Choroid plexus epithelial cell (primary cell): Measurements from ENCODE around the gene CNTRL.
"Not testable (repeated sequence)": the region's sequence is repeated elsewhere in the genome, so short reads cannot be mapped to it uniquely, and the experiment has no call there.

ENCODE experiments used
- DNase-seq: peaks from one replicate; pipeline ENCODE4 v3.0.0-alpha.2; 2010; ENCODE audit warnings: low read depth
- H3K4me3 ChIP-seq: 2 replicates; pipeline ENCODE4 v1.5.1; 2011; ENCODE audit warnings: low read depth, mild to moderate bottlenecking, control low read depth, low read length, moderate library complexity
- TF ChIP-seq, protein P1 (sequence below): conservative IDR thresholded peaks from 2 replicates; pipeline ENCODE4 v1.5.1; 2011; ENCODE audit warnings: low read depth, mild to moderate bottlenecking, control low read depth, inconsistent platforms, low read length, moderate library complexity

Gene CNTRL

GRCh38 chr9:121071756-121072421 is 2.9 kb upstream of the CNTRL start:
- peak overlapping the region; percentile 48 for H3K4me3 ChIP-seq
- TF ChIP-seq, protein P1, sequence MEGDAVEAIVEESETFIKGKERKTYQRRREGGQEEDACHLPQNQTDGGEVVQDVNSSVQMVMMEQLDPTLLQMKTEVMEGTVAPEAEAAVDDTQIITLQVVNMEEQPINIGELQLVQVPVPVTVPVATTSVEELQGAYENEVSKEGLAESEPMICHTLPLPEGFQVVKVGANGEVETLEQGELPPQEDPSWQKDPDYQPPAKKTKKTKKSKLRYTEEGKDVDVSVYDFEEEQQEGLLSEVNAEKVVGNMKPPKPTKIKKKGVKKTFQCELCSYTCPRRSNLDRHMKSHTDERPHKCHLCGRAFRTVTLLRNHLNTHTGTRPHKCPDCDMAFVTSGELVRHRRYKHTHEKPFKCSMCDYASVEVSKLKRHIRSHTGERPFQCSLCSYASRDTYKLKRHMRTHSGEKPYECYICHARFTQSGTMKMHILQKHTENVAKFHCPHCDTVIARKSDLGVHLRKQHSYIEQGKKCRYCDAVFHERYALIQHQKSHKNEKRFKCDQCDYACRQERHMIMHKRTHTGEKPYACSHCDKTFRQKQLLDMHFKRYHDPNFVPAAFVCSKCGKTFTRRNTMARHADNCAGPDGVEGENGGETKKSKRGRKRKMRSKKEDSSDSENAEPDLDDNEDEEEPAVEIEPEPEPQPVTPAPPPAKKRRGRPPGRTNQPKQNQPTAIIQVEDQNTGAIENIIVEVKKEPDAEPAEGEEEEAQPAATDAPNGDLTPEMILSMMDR = peak; percentile 45
- DNase-seq = peak; percentile 52

GRCh38 chr9:121073038-121073437 is 1.7 kb upstream of the CNTRL start:
- H3K4me3 ChIP-seq = no peak overlapping the region
- TF ChIP-seq, protein P1 = no peak
- peak; percentile 57 for DNase-seq

DNA sequence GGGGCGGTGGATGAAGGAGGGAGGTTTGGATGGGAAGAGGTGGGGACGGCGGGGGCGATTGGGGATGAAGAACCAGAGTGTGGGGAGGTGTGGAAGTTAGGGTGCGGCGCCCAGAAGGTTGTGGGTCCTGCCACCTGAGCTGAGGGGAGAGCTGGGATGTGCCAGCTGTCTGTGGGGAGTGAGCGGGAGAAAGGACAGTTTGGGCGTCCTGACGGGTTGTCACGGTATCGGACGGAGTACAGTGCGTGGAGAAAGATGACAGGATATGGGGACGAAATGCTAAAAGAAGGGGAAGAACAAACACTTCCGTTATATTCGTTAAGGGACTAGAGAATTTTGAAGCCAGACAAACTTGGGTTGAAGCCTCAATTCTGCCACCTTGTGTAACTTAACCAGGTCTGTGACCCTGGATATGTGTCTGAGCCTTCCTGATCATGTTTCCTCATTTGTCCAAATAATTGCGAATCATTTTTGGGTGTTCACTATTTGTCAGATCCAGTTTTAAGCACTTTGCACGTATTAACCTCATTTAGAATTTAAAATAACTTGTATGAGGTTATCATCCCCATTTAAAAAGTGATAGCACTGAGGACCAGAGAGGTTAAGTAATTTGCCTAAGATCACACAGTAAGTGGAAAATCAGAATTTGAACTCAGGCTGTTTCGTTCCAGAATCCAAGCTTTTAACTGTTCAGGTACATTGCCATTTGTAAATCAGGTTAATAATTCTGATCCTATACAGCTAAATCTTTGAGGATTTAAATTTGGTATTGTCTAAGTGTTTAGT is 689 bp downstream of the CNTRL start:
- DNase-seq = peak; percentile 20
- peak overlapping the region; percentile 93 for H3K4me3 ChIP-seq
- TF ChIP-seq, protein P1 = no peak

GRCh38 chr9:121082075-121082474 is 7.3 kb downstream of the CNTRL start:
- no peak overlapping the region for H3K4me3 ChIP-seq
- TF ChIP-seq, protein P1 = no peak
- no peak for DNase-seq

- TF ChIP-seq, protein P1 = no peak
- H3K4me3 ChIP-seq = no peak overlapping the region
- DNase-seq = no peak
Observed at GRCh38 chr9:121085661-121086060, 10.9 kb downstream of the CNTRL start.

GRCh38 chr9:121088576-121088975 is 13.8 kb downstream of the CNTRL start:
- no peak overlapping the region for H3K4me3 ChIP-seq
- TF ChIP-seq, protein P1 = no peak

DNA sequence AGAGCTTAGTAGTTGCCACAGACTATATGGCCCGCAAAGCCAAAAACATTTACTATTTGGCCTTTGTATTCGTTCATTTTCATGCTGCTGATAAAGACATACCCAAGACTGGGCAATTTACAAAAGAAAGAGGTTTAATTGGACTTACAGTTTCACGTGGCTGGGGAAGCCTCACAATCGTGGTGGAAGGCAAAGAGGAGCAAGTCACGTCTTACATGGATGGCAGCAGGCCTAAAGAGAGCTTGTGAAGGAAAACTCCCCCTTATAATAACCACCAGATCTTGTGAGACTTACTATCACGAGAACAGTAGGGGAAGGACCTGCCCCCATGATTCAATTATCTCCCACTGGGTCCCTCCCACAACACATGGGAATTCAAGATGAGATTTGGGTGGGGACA is 16.0 kb downstream of the CNTRL start:
- not testable (repeated sequence) for H3K4me3 ChIP-seq, DNase-seq

More at GRCh38 chr9:121088576-121088975, 13.8 kb downstream of the CNTRL start:
- DNase-seq = no peak
